IMR-90 (cell line): ENCODE measurements around the gene ATG14. TPM values are rescaled to one million over a fixed set of nuclear protein-coding genes. Genes with fewer than 3 reads are reported as not detected.

Source experiments
- ATAC-seq: fragments of 200-7000 bp; cut with Tn5 transposase; 2 replicates; pipeline ENCODE4 v1.9.1; 2020; ENCODE audit warnings: low read depth, mild to moderate bottlenecking, moderate library complexity
- BruUV-seq: library from RNA; stranded (reverse); fragments of 400-500 nt; replicated peaks from 2 replicates; lab custom pipeline; 2021; lab: Mats Ljungman, UMichigan
- CTCF ChIA-PET: fragments of 300-600 bp; formaldehyde crosslinking; extraction: SDS; loops from one replicate; lab custom pipeline; 2021; ENCODE audit warnings: antibody characterized with exemption; lab: Yijun Ruan, JAX
- POLR2A ChIA-PET: fragments of 300-600 bp; sonication (Branson Sonifier 250); formaldehyde crosslinking; loops from one replicate; lab custom pipeline; 2022; ENCODE audit warnings: antibody characterized with exemption; ENCODE audit not compliant: unreplicated experiment; lab: Charles Lee
- DNase-seq: peaks from one replicate; pipeline ENCODE4 v3.0.0; 2013
- H2AFZ ChIP-seq: replicated peaks from 2 replicates; pipeline ENCODE3; 2013; ENCODE audit warnings: low read length, mild to moderate bottlenecking; ENCODE audit not compliant: poor library complexity
- H2AK5ac ChIP-seq: 2 replicates; pipeline ENCODE4 v1.6.1; 2013; ENCODE audit warnings: low read depth, low read length, inconsistent platforms
- H2AK9ac ChIP-seq: replicated peaks from 2 replicates; pipeline ENCODE3; 2013; ENCODE audit warnings: mild to moderate bottlenecking, low read depth, low read length, moderate library complexity; ENCODE audit not compliant: poor library complexity
- H2BK120ac ChIP-seq: 2 replicates; pipeline ENCODE4 v1.6.1; 2013; ENCODE audit warnings: low read depth, low read length, inconsistent platforms
- H2BK15ac ChIP-seq: 3 replicates; pipeline ENCODE4 v1.6.1; 2013; ENCODE audit warnings: low read depth, low read length, inconsistent platforms
- H2BK20ac ChIP-seq: 2 replicates; pipeline ENCODE4 v1.6.1; 2013; ENCODE audit warnings: low read depth, mild to moderate bottlenecking, inconsistent platforms, low read length, moderate library complexity
- H2BK5ac ChIP-seq: 2 replicates; pipeline ENCODE4 v1.6.1; 2013; ENCODE audit warnings: mild to moderate bottlenecking, low read depth, low read length, inconsistent platforms; ENCODE audit not compliant: poor library complexity, severe bottlenecking
- H3K14ac ChIP-seq: replicated peaks from 2 replicates; pipeline ENCODE4 v1.6.1; 2013; ENCODE audit warnings: low read depth, low read length, inconsistent platforms
- H3K18ac ChIP-seq: 2 replicates; pipeline ENCODE4 v1.6.1; 2013; ENCODE audit warnings: low read depth, low read length, control low read depth
- H3K23ac ChIP-seq: 2 replicates; pipeline ENCODE4 v1.6.1; 2013; ENCODE audit warnings: low read depth, low read length, inconsistent platforms
- H3K27ac ChIP-seq: 2 replicates; pipeline ENCODE4 v1.5.1; 2013; ENCODE audit warnings: mild to moderate bottlenecking, control low read depth, low read length; ENCODE audit not compliant: insufficient read depth
- H3K27me3 ChIP-seq: 2 replicates; pipeline ENCODE4 v1.6.1; 2013; ENCODE audit warnings: low read length; ENCODE audit not compliant: control insufficient read depth, insufficient read depth
- H3K36me3 ChIP-seq: 2 replicates; pipeline ENCODE4 v1.6.1; 2013; ENCODE audit warnings: low read length, mixed read lengths; ENCODE audit not compliant: control insufficient read depth, insufficient read depth
- H3K4ac ChIP-seq: 2 replicates; pipeline ENCODE4 v1.6.1; 2013; ENCODE audit warnings: low read depth, low read length, inconsistent platforms
- H3K4me1 ChIP-seq: 2 replicates; pipeline ENCODE4 v1.6.1; 2013; ENCODE audit warnings: low read length, mixed read lengths; ENCODE audit not compliant: control insufficient read depth, insufficient read depth
- H3K4me2 ChIP-seq: 2 replicates; pipeline ENCODE4 v1.6.1; 2013; ENCODE audit warnings: low read depth, mild to moderate bottlenecking, control low read depth, low read length, moderate library complexity
- H3K4me3 ChIP-seq: 2 replicates; pipeline ENCODE4 v1.5.1; 2013; ENCODE audit warnings: low read depth, mild to moderate bottlenecking, control low read depth, low read length, moderate library complexity; ENCODE audit not compliant: insufficient read depth
- H3K56ac ChIP-seq: 2 replicates; pipeline ENCODE4 v1.6.1; 2013; ENCODE audit warnings: low read length, inconsistent platforms; ENCODE audit not compliant: insufficient read depth; ENCODE audit errors: extremely low read depth
- H3K79me1 ChIP-seq, 2 experiments: 2 replicates each; pipeline ENCODE4 v1.6.1; 2013; ENCODE audit warnings: low read length in 2 of 2, inconsistent platforms in 1 of 2, low read depth in 1 of 2
- H3K9ac ChIP-seq: 2 replicates; pipeline ENCODE4 v1.6.1; 2013; ENCODE audit warnings: low read depth, low read length, control low read depth
- H3K9me1 ChIP-seq: 2 replicates; pipeline ENCODE4 v1.6.1; 2013; ENCODE audit warnings: low read length, inconsistent platforms; ENCODE audit not compliant: insufficient read depth
- H3K9me3 ChIP-seq: 2 replicates; pipeline ENCODE4 v1.6.1; 2013; ENCODE audit warnings: low read length; ENCODE audit not compliant: control insufficient read depth, insufficient read depth
- H4K20me1 ChIP-seq: 2 replicates; pipeline ENCODE4 v1.6.1; 2013; ENCODE audit warnings: low read length, inconsistent platforms; ENCODE audit not compliant: insufficient read depth
- H4K5ac ChIP-seq: 2 replicates; pipeline ENCODE4 v1.6.1; 2013; ENCODE audit warnings: mild to moderate bottlenecking, low read depth, low read length, control low read depth
- H4K8ac ChIP-seq, 2 experiments: 2 replicates each; pipeline ENCODE4 v1.6.1; 2013; ENCODE audit warnings: low read depth in 2 of 2, low read length in 2 of 2, control low read depth in 1 of 2, inconsistent platforms in 1 of 2
- H4K91ac ChIP-seq: 2 replicates; pipeline ENCODE4 v1.6.1; 2013; ENCODE audit warnings: low read depth, low read length, inconsistent platforms; ENCODE audit not compliant: insufficient read depth
- BHLHE40 ChIP-seq: fragments of 150-350 bp; IDR thresholded peaks from 2 replicates; pipeline ENCODE4 v1.6.1; 2016; ENCODE audit warnings: mild to moderate bottlenecking, low read depth, low read length
- CEBPB ChIP-seq: IDR thresholded peaks from 2 replicates; pipeline ENCODE4 v1.6.1; 2012; ENCODE audit warnings: low read depth, low read length, improper control_type of control experiment
- CHD1 ChIP-seq: IDR thresholded peaks from 2 replicates; pipeline ENCODE4 v1.6.1; 2012; ENCODE audit warnings: low read depth, low read length, improper control_type of control experiment
- CTCF ChIP-seq: conservative IDR thresholded peaks from 2 replicates; pipeline ENCODE4 v1.5.1; 2012; ENCODE audit warnings: mild to moderate bottlenecking, low read depth, low read length, improper control_type of control experiment
- ELK1 ChIP-seq: fragments of 150-350 bp; IDR thresholded peaks from 2 replicates; pipeline ENCODE4 v1.6.1; 2016; ENCODE audit warnings: low read depth, mild to moderate bottlenecking, low read length, moderate library complexity, borderline replicate concordance
- MAFK ChIP-seq: IDR thresholded peaks from 2 replicates; pipeline ENCODE4 v1.6.1; 2012; ENCODE audit warnings: low read depth, low read length, improper control_type of control experiment
- MAZ ChIP-seq: IDR thresholded peaks from 2 replicates; pipeline ENCODE4 v1.6.1; 2012; ENCODE audit warnings: low read depth, mild to moderate bottlenecking, low read length, improper control_type of control experiment, moderate library complexity, borderline replicate concordance
- MXI1 ChIP-seq: IDR thresholded peaks from 2 replicates; pipeline ENCODE4 v1.6.1; 2012; ENCODE audit warnings: low read depth, mild to moderate bottlenecking, low read length, moderate library complexity, borderline replicate concordance
- POLR2A ChIP-seq: IDR thresholded peaks from 2 replicates; pipeline ENCODE4 v1.6.1; 2012; ENCODE audit warnings: mild to moderate bottlenecking, low read depth, low read length
- RAD21 ChIP-seq: IDR thresholded peaks from 2 replicates; pipeline ENCODE4 v1.6.1; 2012; ENCODE audit warnings: low read length, improper control_type of control experiment
- RCOR1 ChIP-seq: IDR thresholded peaks from 2 replicates; pipeline ENCODE4 v1.6.1; 2012; ENCODE audit warnings: mild to moderate bottlenecking, low read length, improper control_type of control experiment; ENCODE audit not compliant: insufficient replicate concordance
- RFX5 ChIP-seq: IDR thresholded peaks from 2 replicates; pipeline ENCODE4 v1.8.0; 2012; ENCODE audit warnings: low read depth, mild to moderate bottlenecking, low read length, moderate library complexity
- SMC3 ChIP-seq: fragments of 150-350 bp; IDR thresholded peaks from 2 replicates; pipeline ENCODE4 v1.6.1; 2016; ENCODE audit warnings: low read depth, mild to moderate bottlenecking, antibody characterized with exemption, low read length, moderate library complexity
- USF2 ChIP-seq: fragments of 150-350 bp; IDR thresholded peaks from 2 replicates; pipeline ENCODE4 v1.6.1; 2017; ENCODE audit warnings: mild to moderate bottlenecking, antibody characterized with exemption, low read length, low read depth
- WGBS, 2 experiments: methylation state at CpG; one replicate each; pipeline versions ENCODE4 v1.1.5 to v1.1.7; 2013; ENCODE audit warnings: missing lambda C conversion rate in 2 of 2; ENCODE audit not compliant: insufficient read length in 1 of 2; ENCODE audit errors: extremely low coverage in 2 of 2; 5-methylcytosine and 5-hydroxymethylcytosine counted together
- dilution Hi-C: fragments of 300-500 bp; cut with HindIII; formaldehyde crosslinking; loops from one replicate; pipeline ENCODE4 v1.14.3; 2018; ENCODE audit warnings: low sequenced_read_pairs; ENCODE audit not compliant: unreplicated experiment
- in situ Hi-C: fragments of 300-500 bp; cut with MboI; formaldehyde crosslinking; loops from 3 replicates; pipeline ENCODE4 v1.14.3; 2019; ENCODE audit warnings: low sequenced_read_pairs, inconsistent platforms, mixed read lengths
- intact Hi-C: fragments of 100-400 bp; cut with micrococcal nuclease; formaldehyde crosslinking; loops from 2 replicates; pipeline ENCODE4 v1.10.0; 2022
- polyA plus RNA-seq, 3 experiments: library from polyadenylated mRNA; depleted of rRNA; stranded (reverse); fragments of >200 nt; gene quantifications; 2 replicates each; pipeline ENCODE4 v1.2.3, GENCODE V29; 2012; ENCODE audit warnings: low replicate concordance in 1 of 3
- total RNA-seq: library from RNA; depleted of rRNA; stranded (reverse); fragments of >200 nt; gene quantifications from 2 replicates; pipeline ENCODE4 v1.2.3, GENCODE V29; 2012

The ATG14 gene
- total and polyA plus RNA-seq, 2 of the 4 experiments (the other 2 are of a cell fraction) = 5.0 to 12.4 TPM

DNA sequence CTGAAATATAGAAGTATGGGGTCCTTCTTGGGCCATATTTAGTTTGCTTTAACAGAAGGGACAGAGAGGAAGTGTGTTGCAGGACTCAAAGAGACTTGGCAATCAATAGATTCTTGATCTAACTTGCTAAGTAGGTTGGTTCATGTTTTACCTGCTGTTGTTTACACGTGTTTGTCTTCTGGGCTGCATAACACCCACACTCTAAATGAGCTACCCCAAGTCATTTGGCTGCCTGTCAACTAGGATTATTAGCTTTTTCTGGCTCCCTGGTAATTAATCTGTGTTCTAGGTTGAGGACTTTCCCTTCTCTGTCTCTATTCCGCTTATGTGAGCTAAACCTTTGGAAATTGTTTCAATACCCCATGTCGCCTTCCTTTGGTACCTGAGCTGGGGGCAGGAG, 38.9 kb upstream of the ATG14 start:
- H3K4me2 ChIP-seq = no peak overlapping the region
- TF ChIP-seq MAFK = no peak
- no peak for TF ChIP-seq SMC3
- TF ChIP-seq MAZ = no peak
- no peak for TF ChIP-seq RCOR1
- TF ChIP-seq USF2 = no peak
- TF ChIP-seq CTCF = no peak
- no peak for TF ChIP-seq MXI1
- no peak for TF ChIP-seq BHLHE40
- no peak for TF ChIP-seq POLR2A
- TF ChIP-seq CHD1 = no peak
- TF ChIP-seq CEBPB = no peak
- no peak for TF ChIP-seq RAD21
- TF ChIP-seq RFX5 = no peak
- TF ChIP-seq ELK1 = no peak
- no peak overlapping the region for H3K4ac ChIP-seq
- H2BK15ac ChIP-seq = no peak overlapping the region
- H3K9me1 ChIP-seq = 0 out of 2 replicates have a peak, but pooled peaks cover 3% of the 10 kb centered on the region
- no peak overlapping the region for H4K5ac ChIP-seq
- dilution Hi-C loops = no loop called here
- H3K14ac ChIP-seq = no peak overlapping the region
- H3K79me1 ChIP-seq = no peaks in the 10 kb centered on the region; a peak in 1 of 4 replicates
- no peak overlapping the region for H2BK120ac ChIP-seq
- no peaks in the 10 kb centered on the region for H3K27me3 ChIP-seq
- H2AK9ac ChIP-seq = no peak overlapping the region
- H4K8ac ChIP-seq = no peak overlapping the region
- H3K9me3 ChIP-seq = no peaks in the 10 kb centered on the region
- no peak overlapping the region for H3K23ac ChIP-seq
- no peak overlapping the region for H3K27ac ChIP-seq
- peaks cover 17% of the 10 kb centered on the region for H3K4me1 ChIP-seq
- H3K18ac ChIP-seq = no peak overlapping the region
- WGBS, 2 experiments = no CpG with 5 or more reads among the region's 3 CpGs
- H2AFZ ChIP-seq = no peak overlapping the region
- in situ Hi-C loops = loop anchor here (5.0 kb wide), 1 partner anchor 1037 kb away; no protein-coding TSS in a partner anchor
- no peak overlapping the region for H3K9ac ChIP-seq
- ATAC-seq = no peak
- H3K4me3 ChIP-seq = no peak overlapping the region
- H4K20me1 ChIP-seq = no peaks in the 10 kb centered on the region
- H3K36me3 ChIP-seq = no peaks in the 10 kb centered on the region
- H3K56ac ChIP-seq = no peak overlapping the region
- intact Hi-C loops = no loop called here
- no peak overlapping the region for H2BK20ac ChIP-seq
- H4K91ac ChIP-seq = no peak overlapping the region
- ChIA-PET POLR2A (no interaction called here), CTCF (no interaction called here)
- no TSS peak for BruUV-seq
- no peak for DNase-seq
- H2AK5ac ChIP-seq = no peak overlapping the region
- no peak overlapping the region for H2BK5ac ChIP-seq
